ENCODE data around the gene CAB39L.

CAB39L gene

DNA sequence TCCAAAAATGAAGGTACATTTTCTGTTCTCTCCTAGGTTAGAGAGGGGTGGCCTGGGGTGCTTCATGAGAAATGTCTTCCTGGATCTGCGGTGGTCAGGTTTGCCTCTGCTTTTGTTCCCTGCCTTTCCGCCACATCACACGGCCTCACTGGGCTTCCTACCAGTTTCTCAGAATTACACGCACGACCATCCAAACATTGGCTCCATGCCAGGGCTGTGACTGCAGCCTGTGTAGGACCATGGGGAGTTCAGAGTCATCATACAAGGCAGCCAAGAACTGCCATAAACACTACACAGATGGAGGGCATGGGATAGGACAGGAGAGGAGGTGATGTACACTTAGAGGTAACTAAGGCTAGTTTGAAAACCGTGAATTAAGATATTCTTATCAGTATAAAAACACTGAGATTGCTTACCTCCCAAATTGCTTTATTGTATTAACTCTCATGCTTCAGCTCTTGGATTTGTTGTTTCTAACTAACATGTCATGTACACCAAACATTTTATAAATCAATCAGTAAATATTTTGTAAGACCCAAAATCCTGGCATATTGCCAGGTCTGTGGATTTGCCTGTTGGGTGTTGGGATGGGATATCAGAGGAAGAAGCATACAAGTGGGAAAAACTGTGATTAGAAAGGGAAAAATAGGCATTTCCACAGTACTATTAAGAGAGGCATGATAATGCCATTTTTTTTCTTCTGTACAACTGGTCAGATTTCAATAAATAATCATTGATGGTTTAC is 150.9 kb downstream of the CAB39L start:
- Histone ChIP-seq H3K4me2 (ENCODE audit: low read length) (no peak overlapping the region), H3K36me3 (ENCODE audit: control insufficient read depth, insufficient read depth, low read length) (no peaks in the 10 kb centered on the region), H3K79me2 (no peaks in the 10 kb centered on the region), H3K4me1 (no peaks in the 10 kb centered on the region), H3K9me3 (ENCODE audit: control insufficient read depth, low read length) (no peaks in the 10 kb centered on the region), H3K27ac (no peak overlapping the region), H3K9ac (no peak overlapping the region), H2AFZ (no peak overlapping the region), H3K4me3 (ENCODE audit: low read depth, low read length) (no peak overlapping the region), H3K27me3 (ENCODE audit: control insufficient read depth, insufficient read depth, low read length) (no peaks in the 10 kb centered on the region)
- TF ChIP-seq, protein P1, sequence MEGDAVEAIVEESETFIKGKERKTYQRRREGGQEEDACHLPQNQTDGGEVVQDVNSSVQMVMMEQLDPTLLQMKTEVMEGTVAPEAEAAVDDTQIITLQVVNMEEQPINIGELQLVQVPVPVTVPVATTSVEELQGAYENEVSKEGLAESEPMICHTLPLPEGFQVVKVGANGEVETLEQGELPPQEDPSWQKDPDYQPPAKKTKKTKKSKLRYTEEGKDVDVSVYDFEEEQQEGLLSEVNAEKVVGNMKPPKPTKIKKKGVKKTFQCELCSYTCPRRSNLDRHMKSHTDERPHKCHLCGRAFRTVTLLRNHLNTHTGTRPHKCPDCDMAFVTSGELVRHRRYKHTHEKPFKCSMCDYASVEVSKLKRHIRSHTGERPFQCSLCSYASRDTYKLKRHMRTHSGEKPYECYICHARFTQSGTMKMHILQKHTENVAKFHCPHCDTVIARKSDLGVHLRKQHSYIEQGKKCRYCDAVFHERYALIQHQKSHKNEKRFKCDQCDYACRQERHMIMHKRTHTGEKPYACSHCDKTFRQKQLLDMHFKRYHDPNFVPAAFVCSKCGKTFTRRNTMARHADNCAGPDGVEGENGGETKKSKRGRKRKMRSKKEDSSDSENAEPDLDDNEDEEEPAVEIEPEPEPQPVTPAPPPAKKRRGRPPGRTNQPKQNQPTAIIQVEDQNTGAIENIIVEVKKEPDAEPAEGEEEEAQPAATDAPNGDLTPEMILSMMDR (IDR thresholded peaks at IDR 0.05): no peak

DNA sequence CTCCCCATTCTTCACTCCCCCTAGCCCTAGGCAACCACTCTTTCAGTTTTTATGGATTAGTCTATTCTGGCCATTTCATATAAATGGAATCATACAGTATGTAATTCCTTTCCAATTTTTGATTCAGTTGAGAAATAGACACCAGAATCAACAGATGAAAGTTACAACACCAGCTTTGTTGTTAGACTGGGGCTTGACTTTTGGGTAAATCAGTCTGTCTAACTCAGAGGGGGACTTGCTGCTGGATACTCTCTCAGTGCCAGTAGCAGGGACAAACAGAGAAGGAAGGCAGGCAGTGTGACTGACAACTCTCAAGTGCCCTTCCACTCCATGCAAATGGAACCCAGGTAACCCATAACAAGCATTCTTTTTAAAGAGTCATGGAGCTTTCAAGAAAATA is 155.4 kb downstream of the CAB39L start:
- no peaks in the 10 kb centered on the region for H3K79me2 ChIP-seq
- TF ChIP-seq, protein P1 (IDR thresholded peaks at IDR 0.05): no peak
- no peak overlapping the region for H3K27ac ChIP-seq

DNA sequence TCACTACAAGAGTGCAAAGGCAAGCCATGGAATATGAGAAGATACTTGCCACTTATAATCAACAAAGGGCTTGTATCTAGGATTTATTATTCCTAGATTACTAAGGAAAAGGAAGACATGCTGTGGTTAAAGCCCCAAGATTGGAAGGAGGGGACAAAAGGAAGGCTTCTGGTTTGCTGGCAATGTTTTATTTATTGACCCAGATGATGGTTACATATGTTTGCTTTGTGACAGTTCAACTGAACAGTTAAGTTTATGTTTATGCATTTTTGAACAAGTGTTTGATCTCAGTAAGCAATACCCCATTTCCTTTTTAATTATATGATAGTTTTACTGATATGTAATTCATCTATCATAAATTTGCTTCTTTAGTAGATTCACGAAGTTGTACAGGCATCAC is 155.9 kb downstream of the CAB39L start:
- Histone ChIP-seq H3K4me2 (ENCODE audit: low read length) (no peak overlapping the region), H2AFZ (no peak overlapping the region), H3K9ac (no peak overlapping the region), H3K36me3 (ENCODE audit: control insufficient read depth, insufficient read depth, low read length) (no peaks in the 10 kb centered on the region), H3K9me3 (ENCODE audit: control insufficient read depth, low read length) (no peaks in the 10 kb centered on the region), H3K79me2 (no peaks in the 10 kb centered on the region), H3K4me1 (no peaks in the 10 kb centered on the region), H3K27ac (no peak overlapping the region), H3K4me3 (ENCODE audit: low read depth, low read length) (no peak overlapping the region), H3K27me3 (ENCODE audit: control insufficient read depth, insufficient read depth, low read length) (no peaks in the 10 kb centered on the region)
- TF ChIP-seq, protein P1 (IDR thresholded peaks at IDR 0.05): no peak

More for the DNA sequence above, 155.4 kb downstream of the CAB39L start:
- H3K4me3 ChIP-seq (ENCODE audit: low read depth, low read length): no peak overlapping the region
- no peaks in the 10 kb centered on the region for H3K27me3 ChIP-seq (ENCODE audit: control insufficient read depth, insufficient read depth, low read length)
- H3K4me1 ChIP-seq: no peaks in the 10 kb centered on the region
- no peak overlapping the region for H3K9ac ChIP-seq
- no peaks in the 10 kb centered on the region for H3K9me3 ChIP-seq (ENCODE audit: control insufficient read depth, low read length)
- no peak overlapping the region for H3K4me2 ChIP-seq (ENCODE audit: low read length)
- no peaks in the 10 kb centered on the region for H3K36me3 ChIP-seq (ENCODE audit: control insufficient read depth, insufficient read depth, low read length)
- H2AFZ ChIP-seq: no peak overlapping the region

DNA sequence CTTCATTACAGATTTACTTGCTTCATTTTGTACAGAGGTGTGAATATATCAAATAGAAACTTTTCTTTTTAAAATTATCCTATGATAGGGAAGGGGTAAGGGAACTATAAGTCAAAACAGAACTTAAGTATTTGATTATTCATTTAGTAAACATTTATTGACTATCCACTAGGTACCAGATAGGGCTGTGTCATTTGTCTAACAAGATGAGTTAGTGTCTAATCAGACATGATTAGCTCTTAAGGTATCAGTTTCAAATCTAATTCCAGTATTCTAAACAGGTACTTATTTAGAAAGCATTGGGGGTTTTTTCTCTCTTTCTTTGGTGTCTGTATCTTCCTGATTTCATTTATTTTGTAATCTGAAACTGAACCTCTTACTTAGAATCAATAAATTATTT is 164.0 kb downstream of the CAB39L start:
- Histone ChIP-seq H3K9me3 (ENCODE audit: control insufficient read depth, low read length) (no peaks in the 10 kb centered on the region), H2AFZ (no peak overlapping the region)

More for the DNA sequence above, 164.0 kb downstream of the CAB39L start:
- Histone ChIP-seq H3K9ac (no peak overlapping the region), H3K4me3 (ENCODE audit: low read depth, low read length) (no peak overlapping the region), H3K4me2 (ENCODE audit: low read length) (no peak overlapping the region), H3K4me1 (no peaks in the 10 kb centered on the region), H3K79me2 (no peaks in the 10 kb centered on the region), H3K27ac (no peak overlapping the region), H3K27me3 (ENCODE audit: control insufficient read depth, insufficient read depth, low read length) (no peaks in the 10 kb centered on the region), H3K36me3 (ENCODE audit: control insufficient read depth, insufficient read depth, low read length) (no peaks in the 10 kb centered on the region)
- TF ChIP-seq, protein P1 (IDR thresholded peaks at IDR 0.05): no peak
